ENCODE data around the gene ZNF100. TPM values are rescaled to one million over a fixed set of nuclear protein-coding genes. Genes with fewer than 3 reads are reported as not detected.
"Not testable (repeated sequence)": the region's sequence is repeated elsewhere in the genome, so short reads cannot be mapped to it uniquely, and the experiment has no call there.

Gene ZNF100
- total and polyA plus RNA-seq, 12 donors = 2.0 to 18.7 (median 9.6) TPM

- no peak for DNase-seq
- H3K9me3 ChIP-seq (replicated peaks in 1 of 3) = no peaks in the 10 kb centered on the region
- H3K27me3 ChIP-seq = no peaks in the 10 kb centered on the region
- no peak overlapping the region for H3K27ac ChIP-seq
- intact Hi-C loops (cut with DNase I) = no loop called here
- H3K36me3 ChIP-seq (replicated peaks in 1 of 2) = no peaks in the 10 kb centered on the region
- TF ChIP-seq, protein P1, sequence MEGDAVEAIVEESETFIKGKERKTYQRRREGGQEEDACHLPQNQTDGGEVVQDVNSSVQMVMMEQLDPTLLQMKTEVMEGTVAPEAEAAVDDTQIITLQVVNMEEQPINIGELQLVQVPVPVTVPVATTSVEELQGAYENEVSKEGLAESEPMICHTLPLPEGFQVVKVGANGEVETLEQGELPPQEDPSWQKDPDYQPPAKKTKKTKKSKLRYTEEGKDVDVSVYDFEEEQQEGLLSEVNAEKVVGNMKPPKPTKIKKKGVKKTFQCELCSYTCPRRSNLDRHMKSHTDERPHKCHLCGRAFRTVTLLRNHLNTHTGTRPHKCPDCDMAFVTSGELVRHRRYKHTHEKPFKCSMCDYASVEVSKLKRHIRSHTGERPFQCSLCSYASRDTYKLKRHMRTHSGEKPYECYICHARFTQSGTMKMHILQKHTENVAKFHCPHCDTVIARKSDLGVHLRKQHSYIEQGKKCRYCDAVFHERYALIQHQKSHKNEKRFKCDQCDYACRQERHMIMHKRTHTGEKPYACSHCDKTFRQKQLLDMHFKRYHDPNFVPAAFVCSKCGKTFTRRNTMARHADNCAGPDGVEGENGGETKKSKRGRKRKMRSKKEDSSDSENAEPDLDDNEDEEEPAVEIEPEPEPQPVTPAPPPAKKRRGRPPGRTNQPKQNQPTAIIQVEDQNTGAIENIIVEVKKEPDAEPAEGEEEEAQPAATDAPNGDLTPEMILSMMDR (IDR thresholded peaks at IDR 0.05) = no peak
- TF ChIP-seq POLR2A (IDR thresholded peaks at IDR 0.05) = no peak
- no peaks in the 10 kb centered on the region for H3K4me1 ChIP-seq (replicated peaks in 1 of 2)
- 82 to 95% (median 89%) methylated on average over 3 of the region's 3 CpGs for WGBS, 4 donors
- H3K4me3 ChIP-seq = no peak overlapping the region
Measured at GRCh38 chr19:21786936-21787335, 19.6 kb upstream of the ZNF100 start.

DNA sequence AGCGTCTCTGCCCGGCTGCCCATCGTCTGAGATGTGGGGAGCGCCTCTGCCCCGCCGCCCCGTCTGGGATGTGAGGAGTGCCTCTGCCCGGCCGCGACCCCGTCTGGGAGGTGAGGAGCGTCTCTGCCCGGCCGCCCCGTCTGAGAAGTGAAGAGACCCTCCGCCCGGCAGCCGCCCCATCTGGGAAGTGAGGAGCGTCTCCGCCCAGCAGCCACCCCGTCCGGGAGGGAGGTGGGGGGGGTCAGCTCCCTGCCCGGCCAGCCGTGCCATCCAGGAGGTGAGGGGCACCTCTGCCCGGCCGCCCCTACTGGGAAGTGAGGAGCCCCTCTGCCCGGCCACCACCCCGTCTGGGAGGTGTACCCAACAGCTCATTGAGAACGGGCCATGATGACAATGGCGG, 8.4 kb upstream of the ZNF100 start:
- intact Hi-C loops (cut with DNase I); H3K36me3 ChIP-seq (replicated peaks in 1 of 2); DNase-seq; H3K27ac ChIP-seq; H3K4me1 ChIP-seq (replicated peaks in 1 of 2); H3K9me3 ChIP-seq (replicated peaks in 1 of 3); H3K27me3 ChIP-seq; H3K4me3 ChIP-seq: not testable (repeated sequence)
- WGBS, 4 donors = 90 to 95% (median 93%) methylated on average over 3 to 17 of the region's 30 CpGs; no CpG with 5 or more reads in 1 of the 4 donors

DNA sequence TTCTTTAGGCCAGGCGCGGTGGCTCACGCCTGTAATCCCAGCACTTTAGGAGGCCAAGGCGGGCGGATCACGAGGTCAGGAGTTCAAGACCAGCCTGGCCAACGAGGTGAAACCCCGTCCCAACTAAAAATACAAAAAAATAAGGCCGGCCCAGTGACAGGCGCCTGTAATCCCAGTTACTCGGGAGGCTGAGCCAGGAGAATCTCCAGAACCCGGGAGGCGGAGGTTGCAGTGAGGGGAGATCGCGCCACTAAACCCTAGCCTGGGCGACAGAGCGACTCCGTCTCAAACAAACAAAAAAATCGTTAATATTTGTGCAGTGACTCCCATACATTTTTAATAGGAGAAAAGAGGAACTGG, 694 bp downstream of the ZNF100 start:
- 0 to 1% (median 1%) methylated on average over 19 of the region's 19 CpGs for WGBS, 4 donors
- Histone ChIP-seq H3K4me1 (replicated peaks in 1 of 2) (peaks cover 14 to 15% of the 10 kb centered on the region in 2 donors), H3K36me3 (replicated peaks in 1 of 2) (peaks cover 0 to 18% of the 10 kb centered on the region in 2 donors), H3K4me3 (peak overlapping the region in 3 of 4 donors; percentile 41 to 92 (median 64)), H3K27ac (peak overlapping the region in 4 of 5 donors; percentile 78 to 92 (median 88))
- intact Hi-C loops (cut with DNase I); H3K9me3 ChIP-seq (replicated peaks in 1 of 3); H3K27me3 ChIP-seq: not testable (repeated sequence)
- peak in 2 of 7 donors; percentile 10 to 14 for DNase-seq

- TF ChIP-seq, protein P1 (IDR thresholded peaks at IDR 0.05) = no peak
- TF ChIP-seq POLR2A (IDR thresholded peaks at IDR 0.05) = no peak
- no peak overlapping the region for H3K4me3 ChIP-seq
- H3K36me3 ChIP-seq (replicated peaks in 1 of 2) = peaks cover 0 to 23% of the 10 kb centered on the region in 2 donors
- no peak for DNase-seq
- intact Hi-C loops (cut with DNase I) = no loop called here
- peaks cover 14 to 15% of the 10 kb centered on the region in 2 donors for H3K4me1 ChIP-seq (replicated peaks in 1 of 2)
- H3K9me3 ChIP-seq (replicated peaks in 1 of 3) = no peaks in the 10 kb centered on the region
- H3K27me3 ChIP-seq = no peaks in the 10 kb centered on the region
- H3K27ac ChIP-seq = no peak overlapping the region
Measured at GRCh38 chr19:21765151-21765550, 2.2 kb downstream of the ZNF100 start.

DNA sequence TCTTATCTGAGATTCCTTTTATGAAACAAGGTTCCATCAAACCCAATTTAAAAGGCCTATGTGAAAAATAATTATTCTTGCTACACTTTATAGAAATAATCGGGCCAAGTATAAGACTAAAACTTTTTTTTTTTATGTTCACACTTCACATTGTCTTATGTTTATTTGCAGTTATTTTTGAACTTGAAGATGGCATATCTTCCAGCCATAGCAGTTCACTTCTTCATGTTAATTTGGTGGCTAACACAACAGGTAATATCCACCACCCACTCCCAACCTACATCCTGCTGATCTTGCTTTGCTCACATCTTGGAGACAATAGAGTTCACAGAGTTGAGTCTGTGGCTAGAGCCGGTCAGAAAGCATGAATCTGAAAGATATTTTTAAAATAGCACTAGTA, 5.8 kb downstream of the ZNF100 start:
- WGBS, 4 donors = 38 to 76% (median 48%) methylated on average over 2 of the region's 2 CpGs
- intact Hi-C loops (cut with DNase I); H3K27me3 ChIP-seq; H3K27ac ChIP-seq; H3K9me3 ChIP-seq (replicated peaks in 1 of 3); H3K4me3 ChIP-seq; DNase-seq: not testable (repeated sequence)
- Histone ChIP-seq H3K4me1 (replicated peaks in 1 of 2) (peaks cover 13 to 14% of the 10 kb centered on the region in 2 donors), H3K36me3 (replicated peaks in 1 of 2) (peaks cover 0 to 32% of the 10 kb centered on the region in 2 donors)

DNA sequence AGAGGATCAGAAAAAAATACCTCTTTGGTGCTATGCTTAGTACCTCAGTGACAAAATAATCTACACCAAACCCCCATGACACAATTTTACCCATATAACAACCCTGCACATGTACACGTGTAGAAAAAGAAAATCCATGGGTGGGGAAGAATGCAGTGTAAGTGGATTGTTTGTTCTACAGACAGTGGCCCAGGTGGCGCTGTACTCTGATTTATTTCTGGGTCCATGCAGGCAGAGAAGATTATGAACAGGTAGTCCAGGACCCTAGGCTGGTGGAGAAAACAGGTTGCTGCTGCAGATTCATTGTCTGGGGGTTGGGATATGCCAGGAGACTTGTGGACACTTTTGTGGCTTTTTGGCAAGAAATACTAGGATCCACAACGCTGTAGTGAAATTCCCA, 9.1 kb downstream of the ZNF100 start:
- intact Hi-C loops (cut with DNase I) = no loop called here
- WGBS, 4 donors = 87 to 95% (median 91%) methylated on average over 3 of the region's 3 CpGs
- TF ChIP-seq POLR2A (IDR thresholded peaks at IDR 0.05) = no peak
- TF ChIP-seq, protein P1 (IDR thresholded peaks at IDR 0.05) = no peak

GRCh38 chr19:21755555-21755954, 11.8 kb downstream of the ZNF100 start:
- H3K9me3 ChIP-seq (replicated peaks in 1 of 3); DNase-seq; H3K27me3 ChIP-seq; H3K27ac ChIP-seq; H3K4me3 ChIP-seq; intact Hi-C loops (cut with DNase I): not testable (repeated sequence)
- Histone ChIP-seq H3K4me1 (replicated peaks in 1 of 2) (peaks cover 7 to 11% of the 10 kb centered on the region in 2 donors), H3K36me3 (replicated peaks in 1 of 2) (peaks cover 0 to 28% of the 10 kb centered on the region in 2 donors)

More for the DNA sequence above, 9.1 kb downstream of the ZNF100 start:
- no peak for DNase-seq
- no peaks in the 10 kb centered on the region for H3K27me3 ChIP-seq
- H3K36me3 ChIP-seq (replicated peaks in 1 of 2) = peaks cover 0 to 28% of the 10 kb centered on the region in 2 donors
- H3K9me3 ChIP-seq (replicated peaks in 1 of 3) = no peaks in the 10 kb centered on the region
- H3K4me1 ChIP-seq (replicated peaks in 1 of 2) = no peaks in the 10 kb centered on the region
- H3K4me3 ChIP-seq = no peak overlapping the region
- H3K27ac ChIP-seq = no peak overlapping the region

Measured in adrenal gland (tissue), 12 donors.